Ascending aorta (tissue), 2 donors: ENCODE measurements around the gene HMX3. TPM values are rescaled to one million over a fixed set of nuclear protein-coding genes. Genes with fewer than 3 reads are reported as not detected.

Source experiments
- DNase-seq, 2 donors: peaks; one replicate each; pipeline ENCODE4 v3.0.0-alpha.2; 2019; ENCODE audit warnings: low spot score in 2 of 2
- H3K27ac ChIP-seq, 2 donors: fragments of 200-600 bp; sonication (generic); one replicate each; pipeline ENCODE4 v1.5.1; 2016 to 2017; ENCODE audit warnings: mild to moderate bottlenecking in 1 of 2
- H3K27me3 ChIP-seq: fragments of 200-600 bp; sonication (generic); one replicate; pipeline ENCODE4 v1.5.1; 2017
- H3K36me3 ChIP-seq, 2 donors: fragments of 200-600 bp; sonication (generic); one replicate each; pipeline ENCODE4 v1.5.1; 2016
- H3K4me1 ChIP-seq, 2 donors: fragments of 200-600 bp; sonication (generic); one replicate each; pipeline ENCODE4 v1.5.1; 2016 to 2017; ENCODE audit warnings: mild to moderate bottlenecking in 1 of 2
- H3K4me3 ChIP-seq, 2 donors: fragments of 200-600 bp; sonication (generic); one replicate each; pipeline ENCODE4 v1.5.1; 2016 to 2017; ENCODE audit warnings: mild to moderate bottlenecking in 1 of 2
- H3K9me3 ChIP-seq, 2 donors: fragments of 200-600 bp; sonication (generic); one replicate each; pipeline ENCODE4 v1.5.1; 2016
- intact Hi-C: fragments of 100-400 bp; cut with DNase I; formaldehyde crosslinking; loops from one replicate; pipeline ENCODE4 v1.15.1; 2023
- total RNA-seq: library from RNA; depleted of rRNA; stranded (reverse); fragments of >200 nt; gene quantifications from one replicate; pipeline ENCODE4 v1.1.0, GENCODE V29; 2016
- TF ChIP-seq, protein P1 (sequence below), 3 experiments: fragments of 200-600 bp in 2 of 3; fragments of 450-650 bp in 1 of 3; sonication (generic) in 2 of 3; IDR thresholded peaks; one replicate each; pipeline ENCODE4 v1.5.1; 2016 to 2019; ENCODE audit warnings: antibody characterized with exemption in 3 of 3, mild to moderate bottlenecking in 1 of 3, moderate library complexity in 1 of 3

HMX3 gene
- total RNA-seq, 1 donor from 2014 or later, result not detected

- H3K4me3 ChIP-seq, result no peak overlapping the region
- no peaks in the 10 kb centered on the region for H3K27me3 ChIP-seq
- intact Hi-C loops, result no loop called here
- H3K36me3 ChIP-seq, result no peaks in the 10 kb centered on the region
- H3K27ac ChIP-seq, result no peak overlapping the region
- H3K4me1 ChIP-seq, result no peaks in the 10 kb centered on the region
- H3K9me3 ChIP-seq, result no peaks in the 10 kb centered on the region
- TF ChIP-seq, protein P1, sequence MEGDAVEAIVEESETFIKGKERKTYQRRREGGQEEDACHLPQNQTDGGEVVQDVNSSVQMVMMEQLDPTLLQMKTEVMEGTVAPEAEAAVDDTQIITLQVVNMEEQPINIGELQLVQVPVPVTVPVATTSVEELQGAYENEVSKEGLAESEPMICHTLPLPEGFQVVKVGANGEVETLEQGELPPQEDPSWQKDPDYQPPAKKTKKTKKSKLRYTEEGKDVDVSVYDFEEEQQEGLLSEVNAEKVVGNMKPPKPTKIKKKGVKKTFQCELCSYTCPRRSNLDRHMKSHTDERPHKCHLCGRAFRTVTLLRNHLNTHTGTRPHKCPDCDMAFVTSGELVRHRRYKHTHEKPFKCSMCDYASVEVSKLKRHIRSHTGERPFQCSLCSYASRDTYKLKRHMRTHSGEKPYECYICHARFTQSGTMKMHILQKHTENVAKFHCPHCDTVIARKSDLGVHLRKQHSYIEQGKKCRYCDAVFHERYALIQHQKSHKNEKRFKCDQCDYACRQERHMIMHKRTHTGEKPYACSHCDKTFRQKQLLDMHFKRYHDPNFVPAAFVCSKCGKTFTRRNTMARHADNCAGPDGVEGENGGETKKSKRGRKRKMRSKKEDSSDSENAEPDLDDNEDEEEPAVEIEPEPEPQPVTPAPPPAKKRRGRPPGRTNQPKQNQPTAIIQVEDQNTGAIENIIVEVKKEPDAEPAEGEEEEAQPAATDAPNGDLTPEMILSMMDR (IDR thresholded peaks at IDR 0.05), result no peak
- no peak for DNase-seq
Observed at GRCh38 chr10:123126246-123126645, 9.5 kb upstream of the HMX3 start.

DNA sequence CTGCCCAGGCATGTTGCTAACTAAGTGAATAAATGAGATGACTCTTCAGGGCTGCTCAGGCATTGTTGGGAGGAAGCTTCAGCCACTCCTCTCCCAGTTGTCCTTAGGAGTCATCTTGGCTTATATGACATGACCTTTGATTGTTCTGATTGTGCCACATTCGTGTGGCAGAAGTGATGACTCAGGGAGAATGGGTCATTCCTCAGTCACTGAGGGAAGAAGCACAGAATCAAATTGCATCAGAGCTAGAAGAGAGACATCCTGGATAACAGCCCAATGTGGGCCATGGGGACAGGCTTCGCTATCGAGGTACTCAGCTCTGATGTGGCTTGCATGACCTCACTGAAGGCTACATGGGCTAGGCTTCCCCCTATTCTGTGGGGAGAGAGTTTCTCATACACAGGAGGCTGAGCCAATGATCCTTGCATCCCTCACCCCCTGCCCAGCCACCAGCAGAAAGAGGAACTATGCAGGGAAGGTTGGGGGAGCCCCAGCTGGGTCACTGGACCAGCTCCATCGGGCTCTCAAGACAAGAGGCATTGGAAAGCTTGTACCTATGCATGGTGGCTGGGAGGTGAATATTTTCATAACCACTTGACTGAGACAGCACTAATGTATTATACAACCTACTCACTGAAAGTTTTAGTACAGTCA is 6.0 kb upstream of the HMX3 start:
- Histone ChIP-seq H3K36me3 (no peaks in the 10 kb centered on the region), H3K4me1 (peaks cover 1 to 7% of the 10 kb centered on the region in 2 donors), H3K9me3 (no peaks in the 10 kb centered on the region), H3K27me3 (peaks cover 16% of the 10 kb centered on the region), H3K4me3 (no peak overlapping the region), H3K27ac (no peak overlapping the region)
- TF ChIP-seq, protein P1 (IDR thresholded peaks at IDR 0.05), result no peak
- intact Hi-C loops, result no loop called here
- DNase-seq, result no peak

DNA sequence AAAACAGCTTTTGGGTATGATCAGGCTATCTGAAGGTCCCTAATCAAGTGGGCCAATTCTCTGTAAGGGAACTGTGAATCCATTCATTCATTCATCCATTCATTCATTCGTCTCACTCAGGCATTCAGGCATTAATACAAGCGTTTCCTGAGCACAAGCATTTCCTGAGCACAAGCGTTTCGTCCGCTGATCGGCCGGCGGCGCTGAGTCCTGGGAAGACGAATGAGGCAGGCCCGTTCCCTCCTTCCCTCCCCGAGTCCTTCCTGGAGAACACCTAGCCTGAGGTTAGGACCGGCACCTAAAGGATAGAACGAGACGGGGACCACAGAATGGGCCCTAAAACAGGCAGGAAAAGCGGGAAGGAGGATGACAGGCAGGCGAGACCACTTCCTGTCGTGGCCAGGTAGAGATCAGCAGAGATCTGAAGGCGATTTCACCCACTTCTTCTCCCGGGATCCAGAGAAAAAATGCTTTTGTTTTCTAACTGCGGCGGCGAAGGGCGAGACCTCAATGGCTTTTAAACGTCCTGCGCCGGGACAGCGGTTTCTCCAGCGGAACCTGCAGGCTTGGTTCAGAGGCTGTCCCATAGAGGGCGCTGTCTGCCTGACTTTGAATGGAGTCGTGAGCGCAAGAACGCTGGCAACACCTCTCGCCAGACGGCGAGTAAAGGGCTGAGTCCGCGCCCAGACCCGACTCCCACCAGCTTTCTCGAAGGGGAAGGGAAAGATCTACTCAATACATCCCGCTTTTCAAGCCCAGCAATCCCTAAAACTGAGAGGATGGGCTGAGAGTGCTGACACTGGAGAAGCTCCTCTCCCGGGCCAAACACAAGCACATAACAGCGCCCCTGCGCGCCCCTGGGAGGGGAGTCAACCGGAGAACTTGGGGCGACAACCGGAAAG is 2.9 kb upstream of the HMX3 start:
- TF ChIP-seq, protein P1 (IDR thresholded peaks at IDR 0.05), result peak; percentile 66 to 91 (median 90)
- Histone ChIP-seq H3K9me3 (no peaks in the 10 kb centered on the region), H3K4me3 (peak overlapping the region; percentile 11 to 22), H3K27me3 (peaks cover 45% of the 10 kb centered on the region), H3K4me1 (peaks cover 15 to 36% of the 10 kb centered on the region in 2 donors), H3K27ac (no peak overlapping the region), H3K36me3 (no peaks in the 10 kb centered on the region)
- peak in 1 of 2 donors; percentile 85 for DNase-seq
- intact Hi-C loops, result loop anchor here (1.0 kb wide), 1 partner anchor 426 kb away; no protein-coding TSS in a partner anchor

DNA sequence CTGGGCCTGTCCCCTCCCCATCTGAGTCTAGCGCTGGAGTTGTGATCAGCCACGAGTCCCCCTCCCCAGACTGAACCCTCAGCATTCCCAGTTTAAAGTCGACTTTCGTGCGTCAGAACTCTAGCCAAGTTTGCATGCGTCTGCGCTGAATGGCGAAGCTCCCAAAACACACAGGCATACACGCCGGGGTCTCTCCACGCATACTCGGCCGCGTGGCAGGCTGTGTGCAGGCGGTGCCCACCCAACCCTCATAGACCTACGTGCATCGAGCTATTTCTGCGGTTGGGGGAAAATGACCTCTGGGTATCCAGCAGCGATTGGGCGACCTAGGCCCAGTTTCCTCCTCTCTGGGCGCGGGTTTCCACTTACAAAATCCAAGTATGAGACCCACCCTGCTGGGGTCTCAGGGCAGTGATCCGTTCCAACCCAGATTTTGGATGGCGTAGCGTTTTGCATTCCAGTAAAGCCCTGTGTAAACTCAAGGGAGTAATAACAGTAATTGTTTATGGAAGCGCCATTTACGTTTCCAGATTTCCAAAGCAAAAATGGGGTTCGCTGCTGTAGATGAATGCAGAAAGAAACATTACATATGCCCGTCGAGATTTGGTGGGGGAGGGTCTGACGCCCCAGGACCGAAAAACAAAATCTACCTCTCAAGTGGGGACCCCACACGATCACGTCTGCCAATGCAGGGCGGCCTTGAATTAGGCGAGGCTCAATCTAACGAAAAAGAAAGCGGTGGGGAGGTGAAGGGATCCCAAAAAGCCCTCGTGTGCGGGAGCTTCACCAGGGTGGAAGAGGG is 2.0 kb upstream of the HMX3 start:
- no peak for DNase-seq
- TF ChIP-seq, protein P1 (IDR thresholded peaks at IDR 0.05), result no peak
- intact Hi-C loops, result loop anchor here (1.0 kb wide), 1 partner anchor 426 kb away; no protein-coding TSS in a partner anchor
- Histone ChIP-seq H3K4me1 (peaks cover 15 to 36% of the 10 kb centered on the region in 2 donors), H3K36me3 (no peaks in the 10 kb centered on the region), H3K27me3 (peaks cover 46% of the 10 kb centered on the region), H3K27ac (no peak overlapping the region), H3K9me3 (no peaks in the 10 kb centered on the region), H3K4me3 (peak overlapping the region in 1 of 2 donors; percentile 7)

DNA sequence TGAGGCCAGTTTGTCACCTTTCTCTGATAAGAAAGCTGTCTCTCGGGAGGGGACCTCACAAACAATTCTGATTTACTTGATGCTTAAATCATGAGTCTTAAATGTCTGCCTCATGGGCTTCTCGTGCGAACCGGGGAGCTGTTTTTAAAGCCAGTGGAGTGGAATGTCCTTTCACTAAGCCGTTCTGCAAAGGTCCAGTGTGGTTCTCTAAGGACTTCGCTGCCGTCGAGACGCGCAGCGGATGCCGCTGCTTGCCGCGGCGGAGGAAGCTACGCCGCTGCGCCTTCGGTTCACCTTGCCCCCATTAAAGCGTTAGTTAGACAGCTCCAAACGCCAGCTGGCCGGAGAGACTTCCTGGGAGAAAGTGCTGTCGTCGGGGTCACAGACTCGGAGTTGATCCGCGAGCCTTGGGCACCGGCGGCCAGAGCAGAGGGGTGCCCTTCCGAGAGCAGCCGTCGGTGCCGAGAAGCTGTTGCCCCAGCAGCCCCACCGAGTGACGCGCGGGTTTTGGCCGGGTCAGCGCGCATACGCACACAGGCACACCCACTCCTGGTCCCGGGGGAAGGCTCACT is 1.3 kb upstream of the HMX3 start:
- DNase-seq, result no peak
- Histone ChIP-seq H3K4me3 (peak overlapping the region; percentile 7 to 40), H3K4me1 (peaks cover 15 to 36% of the 10 kb centered on the region in 2 donors), H3K27ac (no peak overlapping the region), H3K27me3 (peaks cover 52% of the 10 kb centered on the region), H3K9me3 (no peaks in the 10 kb centered on the region), H3K36me3 (no peaks in the 10 kb centered on the region)
- TF ChIP-seq, protein P1 (IDR thresholded peaks at IDR 0.05), result no peak
- intact Hi-C loops, result no loop called here
